Uterus (tissue), 2 donors: ENCODE measurements around the gene ALB.

Experiments used
- POLR2A ChIP-seq, 2 donors: fragments of 450-650 bp; IDR thresholded peaks; one replicate each; pipeline ENCODE4 v1.6.1; 2016; ENCODE audit warnings: antibody characterized with exemption in 2 of 2, mild to moderate bottlenecking in 1 of 2, moderate library complexity in 1 of 2
- TF ChIP-seq, protein P1 (sequence below), 4 experiments: fragments of 200-600 bp in 2 of 4; fragments of 450-650 bp in 2 of 4; sonication (generic) in 2 of 4; IDR thresholded peaks; one replicate each; pipeline ENCODE4 v1.5.1; 2016 to 2019; ENCODE audit warnings: antibody characterized with exemption in 4 of 4, mild to moderate bottlenecking in 2 of 4, moderate library complexity in 1 of 4

DNA sequence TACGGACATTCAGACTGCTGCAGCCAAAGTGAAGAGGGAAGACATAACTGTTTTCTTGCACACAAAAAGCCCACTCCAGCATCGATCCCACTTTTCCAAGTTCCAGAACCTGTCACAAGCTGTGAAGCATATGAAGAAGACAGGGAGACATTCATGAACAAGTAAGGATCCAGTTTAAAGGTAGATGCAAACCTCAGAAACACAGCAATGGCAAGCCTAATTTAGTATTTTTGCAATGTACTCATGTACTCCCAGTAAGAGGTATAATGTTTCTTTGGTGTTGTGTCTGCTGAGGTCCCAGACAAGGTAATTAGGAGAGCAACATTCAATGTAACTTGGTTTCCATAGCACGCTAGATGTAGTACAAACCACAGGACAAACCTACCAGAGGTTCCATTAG, 36.6 kb downstream of the ALB start:
- TF ChIP-seq, protein P1, sequence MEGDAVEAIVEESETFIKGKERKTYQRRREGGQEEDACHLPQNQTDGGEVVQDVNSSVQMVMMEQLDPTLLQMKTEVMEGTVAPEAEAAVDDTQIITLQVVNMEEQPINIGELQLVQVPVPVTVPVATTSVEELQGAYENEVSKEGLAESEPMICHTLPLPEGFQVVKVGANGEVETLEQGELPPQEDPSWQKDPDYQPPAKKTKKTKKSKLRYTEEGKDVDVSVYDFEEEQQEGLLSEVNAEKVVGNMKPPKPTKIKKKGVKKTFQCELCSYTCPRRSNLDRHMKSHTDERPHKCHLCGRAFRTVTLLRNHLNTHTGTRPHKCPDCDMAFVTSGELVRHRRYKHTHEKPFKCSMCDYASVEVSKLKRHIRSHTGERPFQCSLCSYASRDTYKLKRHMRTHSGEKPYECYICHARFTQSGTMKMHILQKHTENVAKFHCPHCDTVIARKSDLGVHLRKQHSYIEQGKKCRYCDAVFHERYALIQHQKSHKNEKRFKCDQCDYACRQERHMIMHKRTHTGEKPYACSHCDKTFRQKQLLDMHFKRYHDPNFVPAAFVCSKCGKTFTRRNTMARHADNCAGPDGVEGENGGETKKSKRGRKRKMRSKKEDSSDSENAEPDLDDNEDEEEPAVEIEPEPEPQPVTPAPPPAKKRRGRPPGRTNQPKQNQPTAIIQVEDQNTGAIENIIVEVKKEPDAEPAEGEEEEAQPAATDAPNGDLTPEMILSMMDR (IDR thresholded peaks at IDR 0.05) = no peak
- TF ChIP-seq POLR2A (IDR thresholded peaks at IDR 0.05) = no peak
